ENCODE results near the gene SPART. TPM values are rescaled to one million over a fixed set of nuclear protein-coding genes. Genes with fewer than 3 reads are reported as not detected.

The SPART gene
- polyA plus RNA-seq, 1 of the 3 experiments (the other 2 are of a cell fraction) = 4.8 TPM

GRCh38 chr13:36357692-36358091 is 11.5 kb upstream of the SPART start:
- Histone ChIP-seq H3K27me3 (ENCODE audit: insufficient read depth) (no peaks in the 10 kb centered on the region; the same call in 1 of the 2 replicates), H4K20me1 (ENCODE audit: insufficient read depth) (no peaks in the 10 kb centered on the region), H3K9me3 (no peaks in the 10 kb centered on the region), H3K4me3 (ENCODE audit: low read depth in 2 of 2, low read length in 1 of 2) (no peak overlapping the region), H3K4me1 (ENCODE audit: control insufficient read depth in 1 of 2, insufficient read depth in 2 of 2, low read depth in 1 of 2, low read length in 1 of 2) (no peaks in the 10 kb centered on the region; a peak in 2 of 4 replicates), H2AFZ (ENCODE audit: low read depth) (no peak overlapping the region), H3K4me2 (no peak overlapping the region), H3K9ac (no peak overlapping the region), H3K9me2 (no peaks in the 10 kb centered on the region), H3K36me3 (replicated peaks in 1 of 2; ENCODE audit: control insufficient read depth in 1 of 2, insufficient read depth in 2 of 2, low read length in 1 of 2) (no peaks in the 10 kb centered on the region), H3K79me2 (ENCODE audit: insufficient read depth) (no peaks in the 10 kb centered on the region), H3F3A (replicated peaks; ENCODE audit: insufficient read depth) (no peaks in the 10 kb centered on the region), H3K27ac (ENCODE audit: low read depth in 2 of 2, low read length in 1 of 2) (no peak overlapping the region; a peak in 1 of 4 replicates)
- WGBS (ENCODE audit: low lambda C conversion rate) = 57% methylated on average over 3 of the region's 3 CpGs
- TF ChIP-seq RAD21 (IDR thresholded peaks at IDR 0.05; ENCODE audit: low read length) (no peak), MEF2A (IDR thresholded peaks at IDR 0.05; ENCODE audit: borderline replicate concordance, low read depth) (no peak), FOSL2 (IDR thresholded peaks at IDR 0.05; ENCODE audit: borderline replicate concordance, low read depth) (no peak), SMC3 (IDR thresholded peaks at IDR 0.05; ENCODE audit: low read depth, low read length) (no peak), USF1 (IDR thresholded peaks at IDR 0.05; ENCODE audit: borderline replicate concordance, low read depth) (no peak), RXRA (IDR thresholded peaks at IDR 0.05; ENCODE audit: borderline replicate concordance, low read depth) (no peak), REST (IDR thresholded peaks at IDR 0.05; ENCODE audit: low read depth, low read length) (no peak), SIN3A (IDR thresholded peaks at IDR 0.05; ENCODE audit: borderline replicate concordance, low read depth, low read length) (no peak), GABPA (IDR thresholded peaks at IDR 0.05; ENCODE audit: low read depth) (no peak), ZBTB33 (IDR thresholded peaks at IDR 0.05; ENCODE audit: borderline replicate concordance, low read depth) (no peak), RCOR1 (IDR thresholded peaks at IDR 0.05; ENCODE audit: low read length) (no peak), EZH2phosphoT487 (IDR thresholded peaks at IDR 0.05; ENCODE audit: borderline replicate concordance, low read depth) (no peak), TAF1 (IDR thresholded peaks at IDR 0.05; ENCODE audit: borderline replicate concordance, low read depth, low read length) (no peak), TEAD4 (IDR thresholded peaks at IDR 0.05; ENCODE audit: borderline replicate concordance, insufficient read depth) (no peak), IRF3 (IDR thresholded peaks at IDR 0.05; ENCODE audit: low read depth, low read length) (no peak), RFX5 (IDR thresholded peaks at IDR 0.05; ENCODE audit: low read length) (no peak), FOXM1 (IDR thresholded peaks at IDR 0.05; ENCODE audit: low read depth) (no peak)
- POLR2A ChIA-PET = no interaction called here
- no peak for DNase-seq
- CTCF ChIA-PET = interaction anchor here (3.7 kb wide), 1 partner anchor 10 kb away, joined by 24 read pairs; no protein-coding TSS in a partner anchor

All from SK-N-SH (cell line).